ENCODE data around the gene AKAP1.
A peak's percentile ranks its signal among the peaks of the same experiment; 100 is the strongest.

AKAP1 gene

DNA sequence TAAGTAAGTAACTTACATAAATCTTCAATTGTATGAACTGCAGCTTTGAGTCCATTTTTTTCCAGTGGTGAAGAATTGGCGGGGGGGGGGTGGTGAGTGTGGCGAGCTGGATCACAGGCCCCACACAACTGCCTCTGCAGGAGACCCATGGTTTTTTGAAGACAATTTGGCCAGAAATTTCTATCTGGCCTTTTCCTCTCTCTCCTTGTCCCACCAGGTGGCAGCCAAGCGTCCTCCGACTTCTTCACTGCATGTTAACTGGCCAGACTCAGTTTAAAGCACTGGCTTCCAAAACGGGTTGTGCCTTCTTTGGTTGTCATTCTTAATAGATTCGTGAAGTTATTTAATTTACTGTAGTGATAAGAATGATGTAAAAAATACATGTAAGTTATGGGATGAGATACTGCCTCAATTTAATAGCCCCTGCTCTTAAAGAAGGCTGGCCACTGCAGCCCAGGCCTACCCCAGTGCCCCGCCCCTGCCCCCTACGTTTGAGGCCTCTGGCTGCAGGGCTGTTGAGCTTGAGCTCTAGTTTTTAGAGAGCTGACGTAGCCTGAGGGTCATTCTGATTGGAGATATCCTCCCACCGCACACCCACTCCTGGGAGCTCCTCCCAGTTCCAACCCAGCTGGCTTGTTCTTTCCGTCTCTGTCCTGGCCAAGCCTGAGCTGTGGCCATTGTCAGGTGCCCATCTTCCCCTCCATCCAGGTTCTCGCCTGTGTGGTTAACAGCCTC lies 36.4 kb downstream of the AKAP1 start:
- TF ChIP-seq, protein P1, sequence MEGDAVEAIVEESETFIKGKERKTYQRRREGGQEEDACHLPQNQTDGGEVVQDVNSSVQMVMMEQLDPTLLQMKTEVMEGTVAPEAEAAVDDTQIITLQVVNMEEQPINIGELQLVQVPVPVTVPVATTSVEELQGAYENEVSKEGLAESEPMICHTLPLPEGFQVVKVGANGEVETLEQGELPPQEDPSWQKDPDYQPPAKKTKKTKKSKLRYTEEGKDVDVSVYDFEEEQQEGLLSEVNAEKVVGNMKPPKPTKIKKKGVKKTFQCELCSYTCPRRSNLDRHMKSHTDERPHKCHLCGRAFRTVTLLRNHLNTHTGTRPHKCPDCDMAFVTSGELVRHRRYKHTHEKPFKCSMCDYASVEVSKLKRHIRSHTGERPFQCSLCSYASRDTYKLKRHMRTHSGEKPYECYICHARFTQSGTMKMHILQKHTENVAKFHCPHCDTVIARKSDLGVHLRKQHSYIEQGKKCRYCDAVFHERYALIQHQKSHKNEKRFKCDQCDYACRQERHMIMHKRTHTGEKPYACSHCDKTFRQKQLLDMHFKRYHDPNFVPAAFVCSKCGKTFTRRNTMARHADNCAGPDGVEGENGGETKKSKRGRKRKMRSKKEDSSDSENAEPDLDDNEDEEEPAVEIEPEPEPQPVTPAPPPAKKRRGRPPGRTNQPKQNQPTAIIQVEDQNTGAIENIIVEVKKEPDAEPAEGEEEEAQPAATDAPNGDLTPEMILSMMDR (conservative IDR thresholded peaks at IDR 0.05; ENCODE audit: control insufficient read depth, insufficient read depth, low read depth, low read length) = peak; percentile 55
- H3K4me3 ChIP-seq (ENCODE audit: control insufficient read depth, low read depth, low read length) = no peak overlapping the region
- DNase-seq (ENCODE audit: low read depth) = peak; percentile 35

DNA sequence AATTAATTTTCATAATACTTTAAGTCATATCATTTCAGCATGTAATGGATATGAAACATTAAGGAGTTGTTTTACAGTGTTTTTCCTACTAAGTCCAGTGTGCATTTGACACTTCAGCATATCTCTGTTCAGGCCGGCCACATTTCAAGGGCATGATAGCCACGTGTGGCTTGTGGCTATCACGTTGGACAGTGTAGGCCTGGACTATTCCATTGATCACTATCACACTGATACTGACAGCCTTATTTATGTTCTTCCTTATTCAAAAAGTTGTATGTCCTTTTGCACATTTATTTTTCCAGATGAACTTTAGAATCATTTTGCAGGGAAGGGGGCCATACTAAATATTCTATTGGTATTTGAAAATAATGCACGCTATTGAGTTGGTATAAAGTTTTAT lies 39.0 kb downstream of the AKAP1 start:
- DNase-seq (ENCODE audit: low read depth) = no peak
- H3K4me3 ChIP-seq (ENCODE audit: control insufficient read depth, low read depth, low read length) = no peak overlapping the region
- TF ChIP-seq, protein P1 (conservative IDR thresholded peaks at IDR 0.05; ENCODE audit: control insufficient read depth, insufficient read depth, low read depth, low read length) = no peak

DNA sequence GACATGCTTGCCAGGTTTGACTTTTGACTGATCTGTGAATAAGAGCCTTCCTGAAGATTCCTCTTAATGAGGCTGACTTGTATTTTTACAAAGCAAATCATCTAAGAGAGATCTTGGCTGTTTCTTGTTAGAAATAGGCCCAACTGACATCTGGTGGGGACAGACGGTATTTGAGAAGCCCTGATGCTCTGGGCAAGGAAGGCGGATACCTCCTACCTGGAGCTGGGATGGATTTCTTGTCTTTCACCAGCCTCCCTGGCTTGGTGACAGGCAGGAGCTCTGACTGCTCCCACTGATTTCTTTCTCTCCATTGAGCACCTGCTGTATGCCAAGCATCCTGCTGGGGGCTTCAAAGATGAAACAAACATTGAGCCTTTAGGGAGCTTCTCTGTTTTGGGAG lies 40.4 kb downstream of the AKAP1 start:
- H3K4me3 ChIP-seq (ENCODE audit: control insufficient read depth, low read depth, low read length) = no peak overlapping the region
- TF ChIP-seq, protein P1 (conservative IDR thresholded peaks at IDR 0.05; ENCODE audit: control insufficient read depth, insufficient read depth, low read depth, low read length) = no peak
- no peak for DNase-seq (ENCODE audit: low read depth)

DNA sequence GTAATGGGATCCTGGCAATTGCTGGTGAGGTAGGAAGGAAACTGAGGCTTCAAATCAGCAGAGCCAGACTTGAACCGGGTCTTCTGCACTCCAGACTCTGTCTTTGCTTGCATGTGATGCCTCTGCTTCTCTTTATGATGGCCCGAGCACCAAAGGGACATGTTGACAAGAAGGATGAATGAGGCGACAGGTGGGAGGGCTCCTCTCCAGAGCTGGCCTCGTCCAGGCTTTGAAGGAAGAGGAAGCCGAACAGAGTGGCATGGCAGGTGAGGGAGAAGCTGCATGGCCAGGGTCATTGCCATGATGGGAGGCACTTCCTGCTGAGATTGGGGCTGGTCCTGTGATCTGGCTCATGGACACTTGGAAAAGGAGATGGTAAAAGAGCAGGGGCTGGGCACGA lies 40.8 kb downstream of the AKAP1 start:
- no peak overlapping the region for H3K4me3 ChIP-seq (ENCODE audit: control insufficient read depth, low read depth, low read length)
- TF ChIP-seq, protein P1 (conservative IDR thresholded peaks at IDR 0.05; ENCODE audit: control insufficient read depth, insufficient read depth, low read depth, low read length) = no peak
- DNase-seq (ENCODE audit: low read depth) = no peak

DNA sequence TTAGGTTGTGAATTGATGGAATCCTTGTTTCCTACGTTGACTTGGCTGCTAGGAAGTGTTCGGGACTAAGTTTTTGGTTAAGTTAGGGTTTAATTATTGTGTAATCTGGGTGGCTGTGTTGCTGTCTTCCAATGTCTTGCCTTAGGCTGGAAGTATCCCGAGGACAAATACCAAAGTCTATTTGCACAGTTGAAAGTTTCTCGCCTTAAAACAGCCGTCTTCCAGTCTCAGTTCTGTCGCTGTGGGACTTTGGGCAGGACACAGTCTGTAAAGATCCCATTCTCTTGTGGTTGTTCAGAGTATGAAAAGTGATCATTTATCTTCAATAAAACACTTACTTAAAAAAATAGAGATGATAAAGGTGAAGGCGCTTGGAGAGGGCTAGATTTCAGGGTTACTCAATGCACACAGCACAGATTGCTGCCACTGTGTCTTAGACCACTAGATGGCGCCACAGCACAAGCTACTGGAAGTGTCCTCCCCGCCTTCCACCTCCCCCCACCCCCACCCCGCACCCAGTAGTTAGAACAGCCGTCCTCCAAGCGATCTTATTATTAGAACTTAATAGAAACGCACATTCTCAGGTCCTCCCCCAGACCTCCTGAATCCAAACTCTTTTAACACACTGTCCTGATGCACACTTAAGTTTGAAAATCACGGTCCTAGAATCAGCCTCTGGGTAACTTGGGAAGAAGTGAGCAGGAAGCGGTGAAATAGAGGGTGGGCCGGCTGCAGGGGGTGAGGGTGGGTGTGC lies 45.8 kb downstream of the AKAP1 start:
- no peak overlapping the region for H3K4me3 ChIP-seq (ENCODE audit: control insufficient read depth, low read depth, low read length)
- TF ChIP-seq, protein P1 (conservative IDR thresholded peaks at IDR 0.05; ENCODE audit: control insufficient read depth, insufficient read depth, low read depth, low read length) = peak; percentile 71
- DNase-seq (ENCODE audit: low read depth) = peak; percentile 72

DNA sequence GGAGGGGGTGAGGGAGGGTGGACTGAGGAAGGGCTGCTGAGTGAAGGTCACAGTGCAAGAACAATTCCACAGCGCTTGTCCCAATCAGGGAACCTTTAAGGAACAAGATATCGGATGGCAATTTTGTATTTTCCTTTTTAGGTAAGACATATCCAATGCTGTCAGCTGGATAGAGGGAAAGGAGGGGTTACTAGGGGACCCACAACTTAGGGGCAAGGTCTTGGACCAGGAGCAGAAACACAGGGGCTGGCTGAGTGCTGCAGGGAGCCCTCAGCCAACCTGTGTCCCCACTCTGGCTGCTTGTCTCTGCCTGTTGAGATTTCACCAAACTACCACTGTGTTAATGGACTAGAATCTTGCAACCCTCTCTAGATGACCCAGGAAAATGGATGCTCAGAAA lies 47.6 kb downstream of the AKAP1 start:
- TF ChIP-seq, protein P1 (conservative IDR thresholded peaks at IDR 0.05; ENCODE audit: control insufficient read depth, insufficient read depth, low read depth, low read length) = no peak
- no peak overlapping the region for H3K4me3 ChIP-seq (ENCODE audit: control insufficient read depth, low read depth, low read length)
- DNase-seq (ENCODE audit: low read depth) = no peak
